Measurements from ENCODE around the gene EFNA1. TPM values are rescaled to one million over a fixed set of nuclear protein-coding genes. Genes with fewer than 3 reads are reported as not detected.
"Not testable (repeated sequence)": the region's sequence is repeated elsewhere in the genome, so short reads cannot be mapped to it uniquely, and the experiment has no call there.

EFNA1 gene
- total and polyA plus RNA-seq, 2 experiments from 2014 or later: 78.7 to 172 TPM

DNA sequence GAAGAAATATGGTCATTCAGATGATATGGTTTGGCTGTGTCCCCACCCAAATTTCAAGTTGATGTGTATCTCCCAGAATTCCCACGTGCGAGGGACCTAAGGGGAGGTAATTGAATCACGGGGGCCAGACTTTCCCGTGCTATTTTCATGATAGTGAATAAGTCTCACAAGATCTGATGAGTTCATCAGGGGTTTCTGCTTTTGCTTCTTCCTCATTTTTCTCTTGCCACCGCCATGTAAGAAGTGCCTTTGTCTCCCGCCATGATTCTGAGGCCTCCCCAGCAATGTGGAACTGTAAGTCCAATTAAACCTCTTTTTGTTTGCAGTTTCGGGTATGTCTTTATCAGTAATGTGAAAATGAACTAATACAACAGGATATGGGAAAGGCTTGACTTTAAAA, 14.1 kb downstream of the EFNA1 start:
- no peak for DNase-seq (ENCODE audit: low spot score)
- no peak overlapping the region for H3K4me3 ChIP-seq
- H3K27ac ChIP-seq: no peak overlapping the region
- no peaks in the 10 kb centered on the region for H3K9me3 ChIP-seq (ENCODE audit: low read depth)
- WGBS (ENCODE audit: low lambda C conversion rate, missing lambda C conversion rate): 85% methylated on average over 7 of the region's 7 CpGs
- TF ChIP-seq, protein P1, sequence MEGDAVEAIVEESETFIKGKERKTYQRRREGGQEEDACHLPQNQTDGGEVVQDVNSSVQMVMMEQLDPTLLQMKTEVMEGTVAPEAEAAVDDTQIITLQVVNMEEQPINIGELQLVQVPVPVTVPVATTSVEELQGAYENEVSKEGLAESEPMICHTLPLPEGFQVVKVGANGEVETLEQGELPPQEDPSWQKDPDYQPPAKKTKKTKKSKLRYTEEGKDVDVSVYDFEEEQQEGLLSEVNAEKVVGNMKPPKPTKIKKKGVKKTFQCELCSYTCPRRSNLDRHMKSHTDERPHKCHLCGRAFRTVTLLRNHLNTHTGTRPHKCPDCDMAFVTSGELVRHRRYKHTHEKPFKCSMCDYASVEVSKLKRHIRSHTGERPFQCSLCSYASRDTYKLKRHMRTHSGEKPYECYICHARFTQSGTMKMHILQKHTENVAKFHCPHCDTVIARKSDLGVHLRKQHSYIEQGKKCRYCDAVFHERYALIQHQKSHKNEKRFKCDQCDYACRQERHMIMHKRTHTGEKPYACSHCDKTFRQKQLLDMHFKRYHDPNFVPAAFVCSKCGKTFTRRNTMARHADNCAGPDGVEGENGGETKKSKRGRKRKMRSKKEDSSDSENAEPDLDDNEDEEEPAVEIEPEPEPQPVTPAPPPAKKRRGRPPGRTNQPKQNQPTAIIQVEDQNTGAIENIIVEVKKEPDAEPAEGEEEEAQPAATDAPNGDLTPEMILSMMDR (IDR thresholded peaks at IDR 0.05; ENCODE audit: poor library complexity): no peak
- TF ChIP-seq EZH2phosphoT487 (IDR thresholded peaks at IDR 0.05; ENCODE audit: low read depth, severe bottlenecking, unreplicated experiment): no peak
- TF ChIP-seq EZH2 (IDR thresholded peaks at IDR 0.05; ENCODE audit: borderline replicate concordance): no peak
- no peaks in the 10 kb centered on the region for H4K20me1 ChIP-seq (ENCODE audit: insufficient read depth, poor library complexity, severe bottlenecking)
- H3K79me2 ChIP-seq: peaks cover 25% of the 10 kb centered on the region
- H3K4me2 ChIP-seq: no peak overlapping the region
- H3K36me3 ChIP-seq (replicated peaks; ENCODE audit: insufficient read depth, low read depth): no peaks in the 10 kb centered on the region
- no peak overlapping the region for H2AFZ ChIP-seq
- peaks cover 17% of the 10 kb centered on the region for H3K4me1 ChIP-seq (ENCODE audit: insufficient read depth)
- H3K27me3 ChIP-seq: no peaks in the 10 kb centered on the region
- no peaks in the 10 kb centered on the region for H3K9me2 ChIP-seq (replicated peaks; ENCODE audit: insufficient read depth)

DNA sequence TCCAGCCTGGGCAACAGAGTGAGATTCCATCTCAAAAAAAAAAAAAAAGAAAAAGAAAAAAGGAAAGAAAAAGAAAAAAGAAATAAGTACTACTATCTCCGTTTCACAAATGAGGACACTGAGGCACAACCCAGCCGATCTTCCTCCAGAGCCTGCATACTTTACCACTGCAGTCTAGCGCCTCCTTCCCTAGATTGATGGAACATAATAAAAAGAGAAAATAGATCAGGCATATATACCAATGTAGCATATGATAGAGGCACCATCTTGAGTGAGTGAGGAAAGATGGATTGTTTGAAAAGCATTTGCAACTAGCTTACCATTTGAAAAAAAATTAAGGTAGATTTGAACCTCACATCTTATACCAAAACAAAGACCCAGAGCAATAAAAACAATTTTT, 17.8 kb downstream of the EFNA1 start:
- TF ChIP-seq EZH2phosphoT487 (IDR thresholded peaks at IDR 0.05; ENCODE audit: low read depth, severe bottlenecking, unreplicated experiment) (no peak), EZH2 (IDR thresholded peaks at IDR 0.05; ENCODE audit: borderline replicate concordance) (no peak)
- TF ChIP-seq, protein P1 (IDR thresholded peaks at IDR 0.05; ENCODE audit: poor library complexity): no peak
- H3K9me3 ChIP-seq (ENCODE audit: low read depth): no peaks in the 10 kb centered on the region
- H3K27ac ChIP-seq: no peak overlapping the region
- no peaks in the 10 kb centered on the region for H3K79me2 ChIP-seq
- H3K4me1 ChIP-seq (ENCODE audit: insufficient read depth): no peaks in the 10 kb centered on the region
- no peak overlapping the region for H2AFZ ChIP-seq
- no peaks in the 10 kb centered on the region for H4K20me1 ChIP-seq (ENCODE audit: insufficient read depth, poor library complexity, severe bottlenecking)
- no peak overlapping the region for H3K4me2 ChIP-seq
- no peaks in the 10 kb centered on the region for H3K36me3 ChIP-seq (replicated peaks; ENCODE audit: insufficient read depth, low read depth)
- H3K27me3 ChIP-seq: no peaks in the 10 kb centered on the region
- no peaks in the 10 kb centered on the region for H3K9me2 ChIP-seq (replicated peaks; ENCODE audit: insufficient read depth)
- no peak for DNase-seq (ENCODE audit: low spot score)
- 79% methylated on average over 3 of the region's 3 CpGs for WGBS (ENCODE audit: low lambda C conversion rate, missing lambda C conversion rate)
- no peak overlapping the region for H3K4me3 ChIP-seq

DNA sequence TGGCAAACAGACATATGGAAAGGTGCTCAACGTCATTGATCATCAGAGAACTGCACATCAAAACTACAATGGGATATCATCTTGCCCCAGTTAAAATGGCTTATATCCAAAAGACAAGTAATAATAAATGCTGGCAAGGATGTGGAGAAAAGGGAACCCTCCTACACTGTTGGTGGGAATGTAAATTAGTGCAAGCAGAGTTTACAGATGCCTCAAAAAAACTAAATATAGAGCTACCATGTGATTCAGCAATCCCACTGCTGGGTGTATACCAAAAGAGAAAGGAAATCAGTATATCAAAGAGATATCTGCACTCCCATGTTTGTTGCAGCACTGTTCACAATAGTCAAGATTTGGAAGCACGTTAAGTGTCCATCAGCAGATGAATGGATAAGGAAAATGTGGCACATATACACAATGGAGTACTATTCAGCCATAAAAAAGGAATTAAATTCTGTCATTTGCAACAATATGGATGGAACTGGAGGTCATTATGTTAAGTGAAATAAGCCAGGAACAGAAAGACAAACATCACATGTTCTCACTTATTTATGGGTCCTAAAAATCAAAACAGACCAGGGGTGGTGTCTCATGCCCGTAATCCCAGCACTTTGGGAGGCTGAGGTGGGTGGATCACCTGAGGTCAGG, 28.4 kb downstream of the EFNA1 start:
- not testable (repeated sequence) for H3K79me2 ChIP-seq; H3K4me3 ChIP-seq; H3K27ac ChIP-seq; H2AFZ ChIP-seq; H3K9me2 ChIP-seq (replicated peaks; ENCODE audit: insufficient read depth); H3K27me3 ChIP-seq; H3K4me2 ChIP-seq; H3K9me3 ChIP-seq (ENCODE audit: low read depth); H4K20me1 ChIP-seq (ENCODE audit: insufficient read depth, poor library complexity, severe bottlenecking); DNase-seq (ENCODE audit: low spot score); H3K36me3 ChIP-seq (replicated peaks; ENCODE audit: insufficient read depth, low read depth); H3K4me1 ChIP-seq (ENCODE audit: insufficient read depth)
- WGBS (ENCODE audit: low lambda C conversion rate, missing lambda C conversion rate): 61% methylated on average over 3 of the region's 3 CpGs

DNA sequence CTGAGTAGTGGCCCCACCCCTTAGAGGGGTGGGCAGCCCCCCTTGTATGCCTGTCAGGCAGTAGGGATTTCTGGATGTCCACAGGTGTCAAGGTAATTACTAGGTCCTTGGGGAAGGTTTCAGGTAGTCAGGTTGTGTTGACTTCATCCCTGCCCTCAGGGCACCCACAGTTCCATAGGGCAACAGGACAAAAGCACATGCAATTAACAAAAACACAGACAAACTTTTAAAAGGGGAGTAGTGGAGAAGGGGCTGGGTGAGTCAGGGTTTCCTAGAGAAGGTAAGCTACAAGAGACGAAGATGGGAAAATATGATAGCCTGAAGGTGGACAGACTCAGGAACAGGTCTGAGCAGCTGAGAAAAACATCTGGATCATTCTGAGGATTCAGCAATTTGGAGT, 31.3 kb downstream of the EFNA1 start:
- H3K4me3 ChIP-seq: no peak overlapping the region
- no peaks in the 10 kb centered on the region for H3K36me3 ChIP-seq (replicated peaks; ENCODE audit: insufficient read depth, low read depth)
- no peaks in the 10 kb centered on the region for H3K9me2 ChIP-seq (replicated peaks; ENCODE audit: insufficient read depth)
- no peaks in the 10 kb centered on the region for H3K4me1 ChIP-seq (ENCODE audit: insufficient read depth)
- H3K9me3 ChIP-seq (ENCODE audit: low read depth): no peaks in the 10 kb centered on the region
- WGBS (ENCODE audit: low lambda C conversion rate, missing lambda C conversion rate): 64% methylated on average over 1 of the region's 1 CpG
- no peak overlapping the region for H3K27ac ChIP-seq
- no peak for DNase-seq (ENCODE audit: low spot score)
- no peak overlapping the region for H2AFZ ChIP-seq
- no peaks in the 10 kb centered on the region for H3K79me2 ChIP-seq
- no peak overlapping the region for H3K4me2 ChIP-seq
- TF ChIP-seq, protein P1 (IDR thresholded peaks at IDR 0.05; ENCODE audit: poor library complexity): no peak
- TF ChIP-seq EZH2 (IDR thresholded peaks at IDR 0.05; ENCODE audit: borderline replicate concordance): no peak
- no peak for TF ChIP-seq EZH2phosphoT487 (IDR thresholded peaks at IDR 0.05; ENCODE audit: low read depth, severe bottlenecking, unreplicated experiment)
- H3K27me3 ChIP-seq: no peaks in the 10 kb centered on the region
- H4K20me1 ChIP-seq (ENCODE audit: insufficient read depth, poor library complexity, severe bottlenecking): no peaks in the 10 kb centered on the region
